HG02840 (cell line): Measurements from ENCODE around the gene TMEM238.

Experiments used
- ATAC-seq: cut with Tn5 transposase; IDR thresholded peaks from one replicate; pipeline ENCODE4 v1.9.1; 2021; ENCODE audit warnings: mild to moderate bottlenecking, moderate library complexity, moderate number of reproducible peaks; ENCODE audit not compliant: unreplicated experiment, low FRiP score

Gene TMEM238

DNA sequence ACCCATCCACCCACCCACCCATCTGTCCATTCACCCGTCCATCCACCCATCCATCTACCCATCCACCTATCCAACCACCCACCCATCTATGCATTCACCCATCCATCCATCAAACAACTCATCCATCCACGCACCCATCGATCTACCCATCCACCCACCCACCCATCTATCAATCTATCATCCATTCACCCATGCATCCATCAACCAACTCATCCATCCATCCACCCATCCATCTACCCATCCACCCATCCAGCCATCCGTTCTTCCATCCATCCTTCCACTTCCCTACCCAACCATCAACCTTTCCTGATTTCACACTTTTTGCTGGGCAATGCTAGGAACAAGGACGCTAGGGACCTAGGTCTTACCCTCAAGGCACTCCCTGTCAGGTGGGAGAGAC lies 2.1 kb downstream of the TMEM238 start:
- no peak for ATAC-seq

GRCh38 chr19:55379174-55379573 lies 4.9 kb downstream of the TMEM238 start:
- no peak for ATAC-seq

DNA sequence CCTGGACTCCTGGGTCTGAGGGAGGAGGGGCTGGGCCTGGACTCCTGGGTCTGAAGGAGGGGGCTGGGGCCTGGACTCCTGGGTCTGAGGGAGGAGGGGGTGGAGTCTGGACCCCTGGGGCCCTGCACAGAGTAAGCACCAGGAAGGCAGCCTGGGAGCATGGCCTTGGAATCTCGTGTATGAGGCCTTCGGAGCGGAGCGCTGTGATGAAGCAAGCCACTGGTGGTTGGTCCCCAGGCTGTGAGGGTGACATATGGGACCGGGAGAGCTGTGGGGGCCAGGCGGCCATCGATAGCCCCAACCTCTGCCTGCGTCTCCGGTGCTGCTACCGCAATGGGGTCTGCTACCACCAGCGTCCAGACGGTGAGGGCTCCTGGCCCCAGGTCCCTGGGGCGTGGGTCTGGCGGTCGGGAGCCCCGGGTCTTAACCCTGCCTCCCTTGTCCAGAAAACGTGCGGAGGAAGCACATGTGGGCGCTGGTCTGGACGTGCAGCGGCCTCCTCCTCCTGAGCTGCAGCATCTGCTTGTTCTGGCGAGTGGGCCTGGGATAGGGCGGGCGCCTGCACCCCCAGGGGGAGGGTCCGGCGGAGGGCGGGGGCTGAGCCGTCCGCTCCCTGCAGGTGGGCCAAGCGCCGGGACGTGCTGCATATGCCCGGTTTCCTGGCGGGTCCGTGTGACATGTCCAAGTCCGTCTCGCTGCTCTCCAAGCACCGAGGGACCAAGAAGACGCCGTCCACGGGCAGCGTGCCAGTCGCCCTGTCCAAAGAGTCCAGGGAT lies 6.5 kb downstream of the TMEM238 start:
- no peak for ATAC-seq

GRCh38 chr19:55376241-55376933 lies 7.7 kb downstream of the TMEM238 start, which contains the start of gene TMEM190:
Gene TMEM190, plus strand, starts transcription at chr19:55376826. Its CDS starts 28 bp downstream, at chr19:55376854.
- ATAC-seq, result no peak

DNA sequence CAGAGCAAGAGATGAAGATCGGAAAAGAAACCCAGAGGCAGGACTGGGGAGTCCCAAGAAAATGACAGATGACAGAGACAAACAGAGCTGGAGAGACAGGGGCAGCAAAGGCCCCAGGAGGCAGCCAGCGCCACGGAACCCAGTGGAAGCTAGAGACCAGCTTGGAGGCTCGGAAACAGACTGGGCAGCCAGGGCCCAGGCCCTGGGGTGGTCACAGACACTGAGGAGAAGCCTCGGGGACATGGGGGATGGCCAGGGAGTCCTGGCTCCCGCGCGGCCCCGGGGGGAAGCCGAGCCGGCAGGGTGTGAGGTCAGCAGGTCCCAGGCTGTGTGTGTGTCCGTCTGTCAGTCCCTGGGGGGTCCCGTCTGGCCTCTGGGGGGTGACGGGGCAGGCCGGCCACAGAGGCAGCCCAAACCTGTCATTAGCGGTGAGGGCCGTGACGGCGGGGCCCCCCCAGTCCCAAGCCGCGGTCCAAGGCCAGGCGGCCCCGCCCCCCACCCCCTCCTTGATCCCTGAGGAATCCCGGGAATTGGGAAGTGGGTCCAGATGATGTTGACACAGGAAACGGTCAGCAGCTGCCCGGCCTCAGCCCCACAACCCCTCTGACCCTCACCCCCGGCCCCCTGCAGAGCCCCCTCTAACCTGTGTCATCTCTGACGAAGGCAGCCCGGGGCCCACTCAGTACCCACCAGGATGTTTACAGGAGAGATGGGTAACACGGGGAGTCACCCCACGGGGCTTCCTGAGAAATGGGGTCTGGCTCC lies 9.9 kb downstream of the TMEM238 start:
- no peak for ATAC-seq

DNA sequence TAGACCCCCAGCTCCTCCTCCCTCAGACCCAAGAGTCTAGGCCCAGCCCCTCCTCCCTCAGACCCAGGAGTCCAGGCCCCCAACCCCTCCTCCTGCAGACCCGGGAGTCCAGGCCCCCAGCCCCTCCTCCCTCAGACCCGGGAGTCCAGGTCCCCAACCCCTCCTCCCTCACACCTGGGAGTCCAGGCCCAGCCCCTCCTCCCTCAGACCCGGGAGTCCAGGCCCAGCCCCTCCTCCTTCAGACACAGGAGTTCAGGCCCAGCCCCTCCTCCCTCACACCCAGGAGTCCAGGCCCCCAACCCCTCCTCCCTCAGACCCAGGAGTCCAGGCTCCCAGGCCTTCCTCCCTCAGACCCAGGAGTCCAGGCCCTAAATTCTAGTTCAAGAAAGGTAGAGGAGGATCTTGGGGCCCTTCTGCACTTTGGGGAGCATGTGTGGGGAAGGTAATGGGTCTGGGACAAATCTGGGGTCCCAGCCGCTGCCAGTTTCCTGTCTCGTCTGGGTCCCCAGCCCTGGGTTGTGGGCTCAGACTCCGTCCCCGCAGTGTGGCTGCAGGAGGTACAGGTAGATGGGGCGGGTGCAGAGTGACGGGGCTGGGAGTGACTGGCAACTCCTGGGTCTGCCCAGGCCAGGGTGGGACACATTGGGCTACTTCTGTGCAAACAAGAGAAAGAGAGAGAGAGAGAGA lies 10.6 kb downstream of the TMEM238 start:
- ATAC-seq, result no peak

GRCh38 chr19:55372316-55373081 lies 11.6 kb downstream of the TMEM238 start:
- ATAC-seq, result no peak

DNA sequence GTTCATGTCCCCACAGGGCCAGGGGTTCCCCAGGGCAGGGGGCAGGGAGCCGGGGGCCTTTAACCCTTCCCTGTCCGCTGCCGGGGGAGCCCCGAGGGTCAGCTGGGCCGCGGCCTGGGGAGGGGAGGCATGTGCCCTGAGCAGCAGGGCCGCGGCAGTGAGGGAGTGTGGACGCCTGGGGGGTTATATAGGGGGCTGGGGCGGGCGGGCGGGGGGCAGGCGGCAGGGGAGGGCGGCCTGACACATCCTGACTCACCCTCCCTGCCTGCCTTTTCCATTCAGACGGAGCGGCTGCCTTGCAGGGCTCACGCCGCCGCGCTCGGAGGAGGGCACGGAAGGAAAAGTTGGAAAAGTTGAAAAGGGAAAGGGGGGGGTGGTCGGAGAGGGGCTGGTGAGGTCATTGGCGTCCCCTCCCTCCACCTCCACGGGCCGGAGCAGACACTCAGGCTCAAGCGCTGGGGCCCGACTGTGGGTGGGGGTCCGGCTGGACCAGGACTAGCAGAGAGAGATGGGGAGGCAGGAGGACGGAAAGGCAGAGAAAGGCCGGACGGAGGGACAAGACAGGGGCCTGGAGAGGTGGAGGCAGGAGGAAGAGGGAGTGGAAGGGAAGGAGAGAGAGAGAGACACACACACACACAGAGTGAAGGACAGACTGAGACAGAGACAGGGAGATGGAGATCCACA lies 13.6 kb downstream of the TMEM238 start, which contains the start of gene IL11:
Gene IL11, minus strand, starts transcription at position 159 of the 684 bp plus-strand sequence. Its CDS starts 153 bp downstream, at position 6.
- ATAC-seq, result no peak

GRCh38 chr19:55369653-55370304 lies 14.3 kb downstream of the TMEM238 start:
- no peak for ATAC-seq

DNA sequence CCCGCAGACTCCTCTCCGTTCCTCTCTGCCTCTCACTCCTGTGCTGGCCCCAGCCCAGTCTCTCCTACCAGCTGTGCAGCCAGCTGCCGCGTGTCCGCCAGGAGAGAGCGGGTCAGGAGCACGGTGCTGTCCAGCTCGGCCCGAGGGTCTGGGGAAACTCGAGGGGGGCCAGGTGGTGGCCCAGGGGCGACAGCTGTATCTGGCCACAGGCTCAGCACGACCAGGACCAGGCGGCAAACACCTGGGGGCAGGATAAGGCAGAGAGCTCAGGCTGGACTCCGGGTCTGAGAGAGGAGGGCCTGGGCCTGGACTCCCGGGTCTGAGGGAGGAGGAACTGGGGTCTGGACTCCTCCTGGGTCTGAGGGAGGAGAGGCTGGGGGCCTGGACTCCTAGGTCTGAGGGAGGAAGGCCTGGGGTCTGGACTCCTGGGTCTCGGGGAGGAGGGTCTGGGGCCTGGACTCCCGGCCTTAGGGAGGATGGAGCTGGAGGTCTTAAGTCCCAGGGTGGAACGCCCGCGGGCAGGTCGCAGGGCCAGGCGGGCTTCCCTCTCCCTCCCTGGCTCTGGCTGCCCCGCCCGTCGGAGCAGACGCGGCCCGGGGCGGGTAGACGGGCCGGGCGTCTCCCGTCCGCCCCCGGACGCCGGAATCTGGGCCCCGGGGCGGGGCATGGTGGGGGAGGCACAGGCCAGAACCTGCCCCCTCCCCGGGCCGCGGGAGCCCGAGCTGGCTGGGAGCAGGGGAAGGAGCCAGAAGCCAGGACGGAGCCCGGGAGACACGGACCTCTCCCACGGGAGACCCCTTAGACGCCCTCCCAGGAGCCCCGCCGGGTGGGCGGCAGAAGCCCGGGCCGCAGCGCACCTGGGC lies 15.2 kb downstream of the TMEM238 start:
- no peak for ATAC-seq

- no peak for ATAC-seq
Observed at GRCh38 chr19:55368106-55368505, 16.0 kb downstream of the TMEM238 start.

DNA sequence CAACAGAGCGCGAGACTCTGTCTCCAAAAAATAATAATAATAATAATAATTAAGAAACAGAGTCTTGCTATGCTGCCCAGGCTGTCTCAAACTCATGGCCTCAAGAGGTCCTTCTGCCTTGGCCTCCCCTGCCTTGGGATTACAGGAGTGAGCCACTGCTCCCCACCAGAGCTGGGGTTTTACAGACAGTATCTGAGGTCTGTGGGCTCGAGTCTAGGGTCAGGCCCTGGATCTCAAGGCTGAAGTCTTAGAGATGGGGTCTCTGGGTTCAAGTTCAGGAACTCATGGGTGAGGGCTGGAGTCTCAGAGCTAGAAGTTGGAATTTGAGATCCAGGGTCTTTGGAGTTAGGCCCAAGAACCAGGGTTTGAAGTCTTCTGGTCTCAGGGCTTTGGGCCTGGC lies 17.3 kb downstream of the TMEM238 start:
- no peak for ATAC-seq

DNA sequence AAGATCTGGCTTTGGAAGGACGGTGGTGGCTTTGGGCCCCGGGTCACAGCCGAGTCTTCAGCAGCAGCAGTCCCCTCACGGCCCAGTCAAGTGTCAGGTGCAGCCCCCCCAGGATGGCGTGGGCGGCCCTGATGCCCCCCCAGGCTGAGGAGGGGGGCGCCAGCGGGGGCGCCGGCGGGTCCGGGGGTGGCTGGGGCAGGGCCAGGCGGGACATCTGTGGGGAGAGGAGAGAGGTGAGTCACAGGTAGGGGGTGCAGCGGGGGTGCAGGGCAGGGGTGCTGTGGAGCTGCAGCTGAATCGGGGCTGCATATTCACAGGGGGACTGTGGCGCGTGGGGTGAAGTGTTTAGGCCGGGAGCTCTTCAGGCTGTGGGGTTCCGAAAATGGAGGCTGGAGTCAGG lies 18.1 kb downstream of the TMEM238 start:
- ATAC-seq, result no peak

- ATAC-seq, result no peak
Observed at GRCh38 chr19:55365245-55365644, 18.8 kb downstream of the TMEM238 start.

GRCh38 chr19:55362990-55363716 lies 20.9 kb downstream of the TMEM238 start, which contains the start of gene GARIN5B:
Gene GARIN5B, minus strand, starts transcription at chr19:55363260. Its CDS starts 194 bp downstream, at chr19:55363066.
- ATAC-seq, result no peak

DNA sequence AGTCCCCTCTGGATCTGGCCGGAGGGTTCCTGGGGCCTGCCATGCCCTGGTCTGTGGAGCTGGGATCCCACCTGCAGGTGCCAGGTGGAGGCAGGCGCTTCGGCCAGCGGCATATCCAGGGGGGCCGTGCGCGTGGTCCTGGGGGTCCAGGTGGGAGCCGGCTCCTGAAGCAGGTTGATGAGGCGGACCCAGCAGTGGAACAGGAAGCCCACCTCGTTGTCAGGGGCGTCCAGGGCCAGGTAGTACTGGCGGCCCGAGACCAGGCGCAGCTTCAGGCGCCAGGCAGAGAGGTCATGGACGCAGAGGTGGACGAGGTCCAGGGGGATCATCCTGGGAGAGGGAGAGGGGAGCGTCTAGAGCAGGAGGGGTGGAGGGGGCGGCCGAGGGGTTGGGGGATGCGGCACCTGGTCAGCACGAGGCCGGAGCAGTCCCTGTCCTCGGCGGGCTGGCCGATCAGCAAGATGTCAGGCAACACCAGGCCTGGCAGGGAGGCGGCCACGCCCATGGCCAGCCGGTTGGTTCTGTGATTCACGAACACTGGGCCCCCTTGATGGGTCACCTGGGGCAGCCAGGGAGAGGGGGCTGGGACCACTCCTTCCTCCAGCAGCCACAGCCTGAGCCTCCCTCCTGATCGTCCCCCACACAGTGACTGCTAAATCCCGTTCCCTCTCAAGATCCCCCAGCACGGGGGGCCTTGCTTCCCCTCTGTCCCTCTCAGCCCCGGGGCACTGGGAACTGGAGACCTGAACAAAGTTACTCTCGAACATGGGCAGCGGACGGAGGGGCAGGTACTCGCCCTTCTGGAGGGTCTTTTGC lies 21.7 kb downstream of the TMEM238 start:
- no peak for ATAC-seq
